Measurements from ENCODE around the gene TRIM47. TPM values are rescaled to one million over a fixed set of nuclear protein-coding genes. Genes with fewer than 3 reads are reported as not detected.

Gene TRIM47
- total RNA-seq, 2 donors from 2014 or later, result 21.3 to 62.9 TPM

DNA sequence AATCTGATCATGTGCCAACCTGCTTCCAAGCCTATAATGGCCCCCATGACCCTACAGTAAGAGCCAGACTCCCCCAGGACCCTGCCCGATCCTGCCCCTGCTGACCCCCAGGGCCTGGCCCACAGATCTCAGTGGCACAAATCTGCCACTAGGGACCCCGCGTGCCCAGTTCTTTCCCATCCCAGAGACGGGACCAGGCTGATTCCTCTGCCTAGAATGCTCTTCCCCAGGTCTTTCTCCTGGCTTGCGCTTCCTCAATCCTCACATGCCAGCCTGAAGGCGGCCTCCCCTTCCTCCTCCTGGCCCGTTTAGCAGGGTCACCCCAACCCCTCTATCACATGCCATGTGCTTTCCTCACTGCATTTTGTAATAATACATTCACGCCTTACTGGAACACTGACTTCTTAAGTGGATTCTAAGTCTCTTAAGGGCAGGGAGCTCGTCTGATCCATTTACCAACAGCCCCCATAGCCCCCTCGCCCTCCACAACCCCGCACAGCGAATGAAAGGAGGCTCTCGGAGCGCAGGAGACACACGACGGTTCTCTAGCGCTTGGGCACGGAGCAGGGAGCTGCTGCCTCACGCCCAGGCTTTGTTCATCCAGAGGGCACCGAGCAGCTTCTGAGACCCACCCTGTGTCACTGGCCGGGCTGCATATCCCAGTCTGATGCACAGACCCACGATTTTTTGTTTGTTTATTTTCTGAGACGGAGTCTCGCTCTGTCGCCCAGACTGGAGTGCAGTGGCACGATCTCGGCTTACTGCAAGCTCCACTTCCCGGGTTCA, 17.2 kb upstream of the TRIM47 start:
- H3K4me1 ChIP-seq (replicated peaks), result peaks cover 2% of the 10 kb centered on the region
- intact Hi-C loops (cut with DNase I), result loop anchor here (2.0 to 5.0 kb wide), 2 partner anchors 39 to 108 kb away; no protein-coding TSS in a partner anchor

DNA sequence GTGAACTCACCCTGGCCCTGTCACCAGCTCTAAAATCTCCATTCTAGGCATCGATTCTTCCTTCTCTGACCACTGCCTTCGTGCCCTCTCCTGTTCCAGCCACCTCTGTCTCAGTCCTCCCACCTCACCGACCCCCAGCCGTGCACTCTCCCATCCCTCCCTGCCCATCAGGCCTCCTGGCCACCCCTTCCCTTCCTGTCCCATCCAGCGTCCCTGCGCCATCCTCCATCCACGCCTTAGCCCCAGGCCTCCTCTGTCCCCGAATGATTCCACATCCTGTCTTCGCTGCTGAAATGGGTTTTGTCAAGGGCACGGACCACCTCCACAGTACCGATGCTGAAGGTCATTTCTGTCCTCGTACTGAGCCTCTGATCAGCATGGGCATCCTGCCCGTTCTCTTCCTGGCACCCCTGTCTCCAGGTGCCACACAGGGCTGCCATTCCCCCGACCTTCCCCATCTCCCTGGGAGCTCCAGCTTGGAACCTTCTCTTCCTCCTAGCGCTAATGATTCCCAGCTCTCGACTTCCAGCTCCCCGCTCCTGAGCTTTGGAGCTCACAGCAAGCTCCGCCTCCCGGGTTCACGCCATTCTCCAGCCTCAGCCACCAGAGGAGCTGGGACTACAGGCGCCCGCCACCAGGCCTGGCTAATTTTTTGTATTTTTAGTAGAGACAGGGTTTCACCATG, 15.8 kb upstream of the TRIM47 start:
- Histone ChIP-seq H3K4me3 (no peak overlapping the region), H3K27ac (no peak overlapping the region), H3K9me3 (no peaks in the 10 kb centered on the region), H3K4me1 (replicated peaks) (peaks cover 2% of the 10 kb centered on the region), H3K36me3 (peaks cover 0 to 10% of the 10 kb centered on the region in 2 donors), H3K27me3 (replicated peaks; ENCODE audit: insufficient read depth) (no peaks in the 10 kb centered on the region)
- TF ChIP-seq POLR2AphosphoS5 (IDR thresholded peaks at IDR 0.05) (no peak), POLR2A (IDR thresholded peaks at IDR 0.05) (no peak)
- TF ChIP-seq, protein P1, sequence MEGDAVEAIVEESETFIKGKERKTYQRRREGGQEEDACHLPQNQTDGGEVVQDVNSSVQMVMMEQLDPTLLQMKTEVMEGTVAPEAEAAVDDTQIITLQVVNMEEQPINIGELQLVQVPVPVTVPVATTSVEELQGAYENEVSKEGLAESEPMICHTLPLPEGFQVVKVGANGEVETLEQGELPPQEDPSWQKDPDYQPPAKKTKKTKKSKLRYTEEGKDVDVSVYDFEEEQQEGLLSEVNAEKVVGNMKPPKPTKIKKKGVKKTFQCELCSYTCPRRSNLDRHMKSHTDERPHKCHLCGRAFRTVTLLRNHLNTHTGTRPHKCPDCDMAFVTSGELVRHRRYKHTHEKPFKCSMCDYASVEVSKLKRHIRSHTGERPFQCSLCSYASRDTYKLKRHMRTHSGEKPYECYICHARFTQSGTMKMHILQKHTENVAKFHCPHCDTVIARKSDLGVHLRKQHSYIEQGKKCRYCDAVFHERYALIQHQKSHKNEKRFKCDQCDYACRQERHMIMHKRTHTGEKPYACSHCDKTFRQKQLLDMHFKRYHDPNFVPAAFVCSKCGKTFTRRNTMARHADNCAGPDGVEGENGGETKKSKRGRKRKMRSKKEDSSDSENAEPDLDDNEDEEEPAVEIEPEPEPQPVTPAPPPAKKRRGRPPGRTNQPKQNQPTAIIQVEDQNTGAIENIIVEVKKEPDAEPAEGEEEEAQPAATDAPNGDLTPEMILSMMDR (IDR thresholded peaks at IDR 0.05), result no peak
- intact Hi-C loops (cut with DNase I), result loop anchor here (5.0 kb wide), 1 partner anchor 132 kb away; no protein-coding TSS in a partner anchor
- 81% methylated on average over 22 of the region's 22 CpGs for WGBS
- DNase-seq (ENCODE audit: low spot score), result no peak

More for the DNA sequence above, 17.2 kb upstream of the TRIM47 start:
- 27% methylated on average over 28 of the region's 28 CpGs for WGBS
- Histone ChIP-seq H3K36me3 (peaks cover 0 to 10% of the 10 kb centered on the region in 2 donors), H3K27me3 (replicated peaks; ENCODE audit: insufficient read depth) (no peaks in the 10 kb centered on the region), H3K4me3 (peak overlapping the region; percentile 77 to 80), H3K27ac (peak overlapping the region; percentile 81 to 92), H3K9me3 (no peaks in the 10 kb centered on the region)
- no peak for DNase-seq (ENCODE audit: low spot score)
- TF ChIP-seq POLR2AphosphoS5 (IDR thresholded peaks at IDR 0.05) (no peak), POLR2A (IDR thresholded peaks at IDR 0.05) (no peak)
- TF ChIP-seq, protein P1 (IDR thresholded peaks at IDR 0.05), result peak in 1 of 4 experiments; percentile 15

DNA sequence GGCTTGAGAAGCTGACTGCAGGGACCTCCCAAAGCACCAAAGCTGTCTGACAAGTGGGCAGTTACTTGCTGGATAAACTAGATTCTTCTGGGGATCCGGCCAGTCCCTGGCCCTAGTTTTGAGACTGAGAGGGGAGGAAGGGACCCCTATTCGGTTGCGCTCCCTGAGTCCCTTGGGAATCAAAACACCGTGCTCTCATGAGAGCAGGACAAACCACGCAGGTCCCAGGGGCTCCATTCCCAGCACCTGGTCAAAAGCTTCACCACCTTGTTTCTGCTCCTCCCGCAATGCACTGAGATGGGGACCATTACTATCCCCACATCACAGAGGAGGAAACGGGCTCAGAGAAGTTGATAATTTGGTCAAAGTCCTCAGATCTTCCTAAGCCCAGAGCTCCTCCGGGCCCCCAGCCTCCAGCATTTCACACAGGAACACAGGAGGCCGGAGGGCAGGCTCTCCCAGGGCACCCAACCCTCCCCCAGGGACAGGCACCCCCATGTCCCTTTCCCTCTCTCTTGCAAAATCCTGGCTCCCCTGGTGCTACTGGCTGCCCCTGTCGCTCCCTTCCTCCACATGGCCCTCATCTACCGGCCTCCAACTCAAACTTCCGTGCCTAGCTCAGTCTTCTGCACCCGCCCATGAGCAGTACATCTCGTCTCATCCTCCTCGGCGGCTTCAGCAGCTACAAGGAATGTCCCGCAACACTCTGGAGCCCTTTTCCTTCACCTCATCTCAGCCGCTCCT, 15.1 kb upstream of the TRIM47 start:
- H3K27me3 ChIP-seq (replicated peaks; ENCODE audit: insufficient read depth), result no peaks in the 10 kb centered on the region
- no peak overlapping the region for H3K4me3 ChIP-seq
- H3K9me3 ChIP-seq, result no peaks in the 10 kb centered on the region
- H3K27ac ChIP-seq, result no peak overlapping the region
- TF ChIP-seq POLR2AphosphoS5 (IDR thresholded peaks at IDR 0.05) (no peak), POLR2A (IDR thresholded peaks at IDR 0.05) (no peak)
- TF ChIP-seq, protein P1 (IDR thresholded peaks at IDR 0.05), result no peak
- intact Hi-C loops (cut with DNase I), result loop anchor here (5.0 kb wide), 1 partner anchor 131 kb away; no protein-coding TSS in a partner anchor
- H3K4me1 ChIP-seq (replicated peaks), result peaks cover 2% of the 10 kb centered on the region
- DNase-seq (ENCODE audit: low spot score), result no peak
- WGBS, result 88% methylated on average over 18 of the region's 18 CpGs
- peaks cover 0 to 3% of the 10 kb centered on the region in 2 donors for H3K36me3 ChIP-seq

DNA sequence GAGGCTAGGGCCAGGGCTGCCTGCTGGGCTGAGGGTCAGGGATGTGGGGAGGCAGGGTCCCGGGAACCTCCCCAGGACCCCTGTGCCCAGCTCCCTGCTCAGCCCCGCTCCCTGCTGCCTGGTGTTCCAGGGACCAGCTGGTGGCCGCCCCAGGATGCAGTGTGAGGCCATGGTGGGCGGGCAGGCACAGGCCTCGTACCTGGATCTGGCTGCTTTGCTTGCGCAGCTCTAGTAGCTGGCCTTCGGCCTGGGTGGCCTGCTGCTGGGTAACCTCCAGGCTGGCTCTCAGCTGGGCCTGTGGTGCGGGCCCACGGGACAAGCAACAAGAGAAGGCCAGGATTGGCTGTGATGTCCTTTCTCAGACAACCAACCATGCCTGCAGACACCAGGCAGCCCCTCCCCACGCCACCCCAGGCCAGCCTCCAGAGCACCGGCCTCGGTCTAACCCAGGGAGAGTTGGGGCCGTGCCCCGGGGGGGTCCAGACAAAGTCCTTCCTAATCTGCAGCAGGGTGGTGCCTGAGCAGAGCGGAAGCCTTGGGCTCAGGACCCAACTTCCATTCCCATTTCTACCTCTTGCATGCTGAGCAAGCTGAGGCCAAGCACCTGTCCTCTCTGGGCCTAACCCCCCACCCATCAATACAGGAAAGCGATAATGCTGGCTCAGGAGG, 14.3 kb upstream of the TRIM47 start:
- TF ChIP-seq, protein P1 (IDR thresholded peaks at IDR 0.05), result no peak
- TF ChIP-seq POLR2A (IDR thresholded peaks at IDR 0.05) (no peak), POLR2AphosphoS5 (IDR thresholded peaks at IDR 0.05) (no peak)
- no peak for DNase-seq (ENCODE audit: low spot score)
- Histone ChIP-seq H3K4me3 (no peak overlapping the region), H3K9me3 (no peaks in the 10 kb centered on the region), H3K36me3 (no peaks in the 10 kb centered on the region), H3K27ac (no peak overlapping the region), H3K27me3 (replicated peaks; ENCODE audit: insufficient read depth) (no peaks in the 10 kb centered on the region), H3K4me1 (replicated peaks) (peaks cover 2% of the 10 kb centered on the region)
- intact Hi-C loops (cut with DNase I), result loop anchor here (5.0 kb wide), 1 partner anchor 130 kb away; no protein-coding TSS in a partner anchor
- 91% methylated on average over 12 of the region's 16 CpGs for WGBS

Measured in prostate gland (tissue), 2 donors.